SK-N-MC (cell line): ENCODE results near the gene SPAG7.
A peak's percentile ranks its signal among the peaks of the same experiment; 100 is the strongest.

Source experiments
- DNase-seq: peaks from one replicate; pipeline ENCODE4 v3.0.0-alpha.2; 2011; ENCODE audit warnings: low read depth, low spot score
- H3K27ac ChIP-seq: fragments of 200-600 bp; sonication (generic); 2 replicates; pipeline ENCODE4 v1.5.1; 2016; ENCODE audit warnings: mixed run types
- H3K36me3 ChIP-seq: fragments of 200-600 bp; sonication (generic); 2 replicates; pipeline ENCODE4 v1.6.1; 2017; ENCODE audit warnings: antibody characterized with exemption, low read length, mixed read lengths; ENCODE audit not compliant: insufficient read depth
- H3K4me3 ChIP-seq: fragments of 200-600 bp; sonication (generic); 2 replicates; pipeline ENCODE4 v1.5.1; 2016
- H3K9ac ChIP-seq: fragments of 200-600 bp; sonication (generic); 2 replicates; pipeline ENCODE4 v1.8.0; 2017; ENCODE audit warnings: mixed run types, mixed read lengths; ENCODE audit not compliant: insufficient read length
- H3K9me3 ChIP-seq: fragments of 200-600 bp; sonication (generic); 2 replicates; pipeline ENCODE4 v1.6.1; 2017; ENCODE audit warnings: low read depth, mild to moderate bottlenecking, antibody characterized with exemption, low read length, moderate library complexity, mixed read lengths
- EZH2 ChIP-seq: fragments of 200-600 bp; sonication (generic); IDR thresholded peaks from one replicate; pipeline ENCODE4 v1.6.1; 2017; ENCODE audit warnings: antibody characterized with exemption
- FOXP2 ChIP-seq: optimal IDR thresholded peaks from 2 replicates; pipeline ENCODE3; 2011; ENCODE audit warnings: mild to moderate bottlenecking, moderate library complexity; ENCODE audit not compliant: insufficient read depth; ENCODE audit errors: extremely low read length, control extremely low read depth
- POLR2AphosphoS5 ChIP-seq: IDR thresholded peaks from 2 replicates; pipeline ENCODE4 v1.6.1; 2012; ENCODE audit warnings: mild to moderate bottlenecking, low read depth, low read length, borderline replicate concordance

SPAG7 gene

DNA sequence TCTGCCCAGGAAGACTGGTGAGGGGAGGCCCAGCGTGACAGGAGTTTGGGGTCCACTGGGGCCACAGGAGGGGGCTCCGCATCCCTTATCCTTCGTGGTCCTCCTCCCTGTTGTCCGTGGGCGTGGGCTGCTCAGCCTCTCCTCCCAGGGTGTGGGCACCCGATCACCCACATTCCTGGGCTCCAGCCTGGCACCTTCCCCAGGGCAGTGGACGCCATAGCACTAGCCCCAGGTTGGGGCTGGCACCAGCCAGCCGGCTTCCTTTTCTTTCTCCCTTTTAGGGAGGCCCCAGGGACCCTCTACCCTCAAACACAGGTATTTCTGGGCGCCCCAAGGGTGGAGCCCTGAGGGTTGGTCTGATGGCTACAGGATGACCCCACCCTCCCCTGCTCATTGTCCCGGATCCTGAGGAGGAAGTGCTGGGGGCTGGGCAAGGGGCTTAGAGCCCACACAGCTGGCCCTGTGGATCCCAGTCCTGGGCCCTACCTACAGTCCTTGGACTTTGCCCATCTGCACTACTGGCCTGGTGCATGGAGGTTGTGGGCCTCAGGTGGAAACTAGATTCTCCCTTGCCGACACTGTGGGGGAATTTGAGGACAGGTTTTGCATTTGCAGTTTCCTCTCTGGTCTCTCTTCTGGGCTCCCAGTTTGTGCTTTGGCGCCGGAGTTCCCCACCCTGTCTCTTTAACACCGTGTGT lies 31.3 kb upstream of the SPAG7 start:
- Histone ChIP-seq H3K9ac (peak overlapping the region; percentile 85), H3K27ac (no peak overlapping the region), H3K36me3 (peaks cover 13% of the 10 kb centered on the region; the same call in 1 of the 2 replicates), H3K4me3 (peak overlapping the region; percentile 89), H3K9me3 (no peaks in the 10 kb centered on the region)
- no peak for DNase-seq
- TF ChIP-seq EZH2: no peak
- no peak for TF ChIP-seq FOXP2
- TF ChIP-seq POLR2AphosphoS5: no peak

DNA sequence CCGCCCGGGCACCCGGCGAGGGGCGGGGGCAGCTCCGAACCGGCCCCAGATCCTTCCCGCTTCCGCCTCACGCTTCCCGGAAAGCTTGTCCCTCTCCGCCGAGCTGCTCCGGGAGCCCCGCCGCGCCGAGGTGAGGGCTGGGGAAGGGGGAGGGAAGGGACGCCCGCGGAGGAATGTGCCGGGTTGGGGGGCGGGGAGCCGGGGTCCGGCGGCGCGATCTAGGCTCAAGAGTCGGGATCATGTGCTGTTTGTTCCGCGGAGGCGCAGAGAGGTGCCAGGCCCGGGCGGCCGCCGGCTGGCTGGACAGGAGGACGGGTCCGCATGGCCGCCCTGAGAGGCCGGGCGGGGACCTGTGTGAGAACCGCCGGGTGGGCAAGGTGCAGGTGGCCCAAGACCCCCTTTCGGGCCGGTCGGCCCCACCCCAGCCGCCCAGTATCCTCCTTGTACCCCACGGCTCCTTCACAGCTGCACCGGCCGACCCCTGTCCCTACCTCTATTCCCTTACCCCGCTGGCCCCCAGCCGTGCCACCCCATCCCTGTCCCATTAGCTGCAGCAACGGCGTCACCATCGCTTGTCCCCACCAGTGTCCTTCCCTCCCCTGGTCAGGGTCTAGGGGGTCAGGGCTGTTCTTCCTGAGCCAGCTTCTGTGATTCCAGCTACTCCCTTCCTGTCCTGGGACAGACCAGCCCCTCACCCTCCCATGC lies 30.6 kb upstream of the SPAG7 start:
- Histone ChIP-seq H3K4me3 (peak overlapping the region; percentile 89), H3K9ac (peak overlapping the region; percentile 85), H3K36me3 (peaks cover 11% of the 10 kb centered on the region; the same call in 1 of the 2 replicates), H3K9me3 (no peaks in the 10 kb centered on the region), H3K27ac (no peak overlapping the region)
- TF ChIP-seq EZH2 (no peak), FOXP2 (no peak), POLR2AphosphoS5 (no peak)
- no peak for DNase-seq

DNA sequence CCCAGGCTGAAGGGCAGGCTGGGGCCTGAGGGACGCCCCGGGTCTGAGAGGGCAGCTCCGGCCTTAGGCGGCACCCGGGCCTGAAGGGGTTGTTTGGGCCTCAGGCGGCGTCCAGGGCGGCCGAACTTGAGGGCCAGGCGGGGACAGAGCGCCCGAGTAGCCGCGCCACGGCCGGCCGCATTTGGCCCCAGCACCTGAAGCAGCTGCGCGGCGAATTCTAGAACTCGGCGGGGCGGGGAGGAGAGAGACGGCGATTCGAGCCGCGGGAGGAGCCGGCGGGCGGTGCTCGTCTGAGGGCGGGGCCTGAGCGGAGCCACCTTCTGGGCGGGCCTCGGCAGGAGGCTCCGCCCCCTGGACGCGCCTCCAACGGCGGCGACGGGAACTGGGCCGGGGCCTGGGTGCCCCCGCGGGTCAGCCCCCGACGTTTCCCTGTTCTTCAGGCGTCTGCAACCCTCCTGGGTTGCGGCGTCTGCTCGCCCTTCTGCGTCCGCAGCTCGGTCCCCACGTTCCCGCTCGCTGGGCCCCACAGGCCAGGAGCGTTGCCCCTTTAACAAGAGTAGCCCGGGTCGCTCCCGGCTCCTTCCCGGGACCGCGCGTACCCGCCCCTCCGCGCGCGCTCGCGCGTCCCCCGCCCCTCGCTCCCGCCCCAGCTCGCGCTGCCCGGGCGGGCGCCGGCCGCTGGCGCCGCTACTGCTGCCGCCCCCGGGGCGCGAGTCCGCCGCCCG lies 29.8 kb upstream of the SPAG7 start, which contains the start of the genes INCA1 and KIF1C:
TSS of gene INCA1 (minus strand) at position 221 of the 725 bp plus-strand sequence. CDS start 3,085 bp downstream, outside the sequence.
TSS of gene KIF1C (plus strand) at position 649 of the 725 bp plus-strand sequence. CDS start 2,297 bp downstream, outside the sequence.
- H3K27ac ChIP-seq: peak within 1 kb of the TSS; percentile 78
- DNase-seq: no peak
- no peak for TF ChIP-seq FOXP2
- TF ChIP-seq POLR2AphosphoS5: peak; percentile 51; the same call in 1 of the 2 replicates
- no peaks in the 10 kb centered on the region for H3K9me3 ChIP-seq
- peak within 1 kb of the TSS; percentile 85 for H3K9ac ChIP-seq
- peaks cover 10% of the 10 kb centered on the region; the same call in 1 of the 2 replicates for H3K36me3 ChIP-seq
- H3K4me3 ChIP-seq: peak within 1 kb of the TSS; percentile 89

DNA sequence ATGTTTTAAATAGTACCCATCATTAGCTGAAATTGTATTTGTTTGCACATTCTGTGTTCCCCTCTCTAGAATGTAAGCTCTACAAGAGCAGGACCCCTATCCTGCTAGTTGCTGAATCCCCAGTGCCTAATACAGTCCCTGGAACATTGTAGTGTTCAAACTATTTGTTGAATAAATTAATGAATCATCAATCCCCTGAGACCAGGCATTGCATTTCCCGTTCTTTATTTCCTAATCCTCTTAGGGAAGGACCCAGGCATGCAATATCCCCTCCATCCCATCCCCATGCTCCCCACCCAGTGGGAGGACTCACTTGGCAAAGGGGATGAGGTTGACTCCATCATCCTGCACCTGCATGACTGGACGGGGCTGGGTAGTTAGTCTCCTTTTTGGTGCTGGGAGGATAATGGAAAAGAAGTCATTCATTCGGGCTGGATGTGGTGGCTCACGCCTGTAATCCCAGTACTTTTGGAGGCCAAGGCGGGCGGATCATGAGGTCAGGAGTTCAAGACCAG lies 26.5 kb upstream of the SPAG7 start:
- no peak overlapping the region for H3K4me3 ChIP-seq
- no peak for TF ChIP-seq EZH2
- TF ChIP-seq POLR2AphosphoS5: no peak
- no peak for TF ChIP-seq FOXP2
- H3K9ac ChIP-seq: no peak overlapping the region
- H3K27ac ChIP-seq: no peak overlapping the region
- no peaks in the 10 kb centered on the region for H3K9me3 ChIP-seq
- no peak for DNase-seq
- H3K36me3 ChIP-seq: no peaks in the 10 kb centered on the region

DNA sequence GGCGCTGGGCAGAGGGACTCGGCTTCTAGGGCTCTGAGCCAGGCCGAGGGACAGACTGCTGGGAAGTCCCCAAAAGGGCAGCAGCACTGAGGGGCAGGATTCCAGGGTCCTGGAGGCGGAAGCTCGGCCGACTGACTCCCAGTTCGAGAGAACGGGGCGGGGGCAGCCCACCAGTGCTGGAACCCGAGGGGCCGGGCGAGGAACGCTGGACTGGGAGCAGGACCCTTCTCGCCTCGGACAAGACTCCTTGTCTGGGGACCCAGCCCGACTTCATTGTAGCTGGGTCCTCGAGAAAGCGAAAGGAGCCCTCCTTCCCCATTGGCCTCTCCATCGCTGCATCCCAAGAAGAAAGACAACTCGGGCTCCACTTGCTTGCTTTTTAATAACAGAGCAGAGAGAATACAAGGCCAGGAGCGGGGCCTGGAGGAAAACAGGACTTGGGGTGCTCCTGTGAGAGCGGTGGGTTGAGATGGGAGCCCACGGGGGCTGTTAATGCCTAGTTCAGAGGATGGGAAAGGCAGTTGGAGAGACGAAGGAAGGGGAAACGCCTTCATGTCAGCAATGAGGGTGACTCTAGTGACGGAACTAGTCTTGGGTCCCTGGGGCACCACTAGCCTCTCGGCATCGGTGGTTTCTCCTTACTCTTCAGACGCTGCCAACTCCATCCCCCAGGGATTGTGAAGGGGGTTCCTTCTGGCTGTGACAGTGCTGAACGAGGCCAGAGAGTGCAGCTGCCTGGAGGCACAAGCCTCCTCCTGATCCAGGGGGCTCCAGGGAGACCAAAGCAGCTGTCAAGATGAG lies 20.4 kb upstream of the SPAG7 start:
- H3K9ac ChIP-seq: peak overlapping the region; percentile 80
- DNase-seq: no peak
- no peak overlapping the region for H3K27ac ChIP-seq
- no peaks in the 10 kb centered on the region; the same call in 1 of the 2 replicates for H3K36me3 ChIP-seq
- peak overlapping the region; percentile 79 for H3K4me3 ChIP-seq
- no peak for TF ChIP-seq FOXP2
- TF ChIP-seq POLR2AphosphoS5: no peak
- no peak for TF ChIP-seq EZH2
- H3K9me3 ChIP-seq: no peaks in the 10 kb centered on the region

DNA sequence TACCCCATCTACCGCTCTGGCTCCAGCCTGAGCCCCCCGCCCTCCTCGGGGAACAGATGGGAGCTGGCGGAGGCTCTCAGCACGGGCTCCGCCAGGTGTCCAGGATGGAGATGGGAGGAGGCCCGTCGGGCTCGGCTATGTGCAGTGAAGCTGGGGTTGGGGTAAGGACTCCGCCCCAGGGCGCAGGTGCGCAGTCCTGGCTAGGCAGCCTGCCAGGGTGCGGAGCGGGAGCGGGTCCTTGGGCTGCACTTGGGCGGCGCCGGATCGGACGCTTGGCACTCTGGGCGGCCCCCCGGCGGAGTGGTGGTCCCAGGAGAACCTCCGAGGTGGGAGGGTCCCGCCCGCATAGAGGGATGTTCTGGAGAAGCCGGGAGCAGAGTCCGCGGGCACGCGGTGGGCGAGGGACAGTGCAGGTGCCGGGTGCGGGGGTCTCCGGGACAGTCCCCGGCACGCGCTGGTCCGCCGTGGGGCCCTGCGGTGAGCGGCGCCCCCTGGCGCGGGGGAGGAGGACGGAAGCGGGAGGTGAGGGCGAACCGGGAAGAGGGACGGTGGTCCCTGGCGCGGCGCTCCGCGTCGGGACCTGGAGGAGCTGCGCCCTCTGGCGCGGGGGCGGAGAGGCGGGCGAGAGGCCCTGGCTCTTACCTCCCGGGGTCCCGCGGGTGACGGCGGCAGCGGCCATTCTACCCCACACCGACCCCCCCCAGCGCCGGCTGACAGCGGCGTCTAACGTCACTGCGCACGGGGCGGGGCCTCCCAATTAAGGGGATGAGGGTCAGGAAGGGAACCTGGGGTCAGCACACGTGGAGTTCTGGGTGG lies 19.5 kb upstream of the SPAG7 start, which contains the start of gene CAMTA2:
TSS of gene CAMTA2 (minus strand) at position 725 of the 816 bp plus-strand sequence. CDS start 1,453 bp downstream, outside the sequence.
- H3K9ac ChIP-seq: peak within 1 kb of the TSS; percentile 80
- H3K27ac ChIP-seq: no peak within 1 kb of the TSS
- H3K36me3 ChIP-seq: no peaks in the 10 kb centered on the region; the same call in 1 of the 2 replicates
- H3K9me3 ChIP-seq: no peaks in the 10 kb centered on the region
- no peak for TF ChIP-seq FOXP2
- TF ChIP-seq EZH2: no peak
- TF ChIP-seq POLR2AphosphoS5: no peak; the same call in 1 of the 2 replicates
- DNase-seq: no peak
- H3K4me3 ChIP-seq: peak within 1 kb of the TSS; percentile 79
